NCI-H2196 treated with DMSO at 0.1 percent for 48 hours (cell line): ENCODE results near the gene LGI4.

Source experiments
- DNase-seq: peaks from one replicate; lab custom pipeline; 2025; ENCODE audit not compliant: unreplicated experiment; lab: John Stamatoyannopoulos, UW

Gene LGI4

DNA sequence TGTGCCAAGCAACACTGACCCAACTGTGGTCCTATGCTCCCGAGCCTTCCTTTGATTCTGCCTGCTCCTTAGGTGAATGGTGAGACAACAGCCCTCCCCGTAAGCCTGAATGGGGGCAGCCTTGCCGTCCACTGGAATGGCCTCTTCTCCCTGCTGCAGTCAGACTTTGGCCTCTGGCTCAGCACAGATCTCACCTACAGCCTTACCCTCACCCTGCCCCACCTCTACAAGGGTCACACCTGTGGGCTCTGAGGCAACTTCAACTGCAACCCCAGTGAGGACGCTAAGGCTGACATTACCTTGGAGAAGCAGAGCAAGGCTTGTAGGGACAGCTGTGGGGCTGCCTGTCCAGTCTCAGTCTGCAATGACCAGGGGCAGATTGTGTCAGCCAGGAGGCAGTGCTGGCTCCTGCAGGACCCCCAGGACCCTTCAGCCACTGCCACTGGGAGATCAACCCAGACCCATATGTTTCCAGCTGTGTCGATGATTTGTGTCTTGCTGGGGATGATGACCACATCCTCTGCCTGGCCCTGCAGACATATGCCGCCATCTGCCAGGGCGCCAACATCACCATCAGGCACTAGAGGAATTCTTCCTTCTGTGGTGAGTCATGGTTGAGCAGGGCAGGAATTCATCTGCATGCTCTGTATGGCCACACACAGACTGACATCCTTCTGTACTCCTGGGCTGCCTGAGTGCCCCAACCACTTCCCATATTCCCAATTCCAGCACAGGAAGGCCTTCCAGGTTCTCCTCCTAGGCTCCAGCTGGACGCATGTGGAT lies 46.5 kb downstream of the LGI4 start:
- peak; percentile 6 for DNase-seq

DNA sequence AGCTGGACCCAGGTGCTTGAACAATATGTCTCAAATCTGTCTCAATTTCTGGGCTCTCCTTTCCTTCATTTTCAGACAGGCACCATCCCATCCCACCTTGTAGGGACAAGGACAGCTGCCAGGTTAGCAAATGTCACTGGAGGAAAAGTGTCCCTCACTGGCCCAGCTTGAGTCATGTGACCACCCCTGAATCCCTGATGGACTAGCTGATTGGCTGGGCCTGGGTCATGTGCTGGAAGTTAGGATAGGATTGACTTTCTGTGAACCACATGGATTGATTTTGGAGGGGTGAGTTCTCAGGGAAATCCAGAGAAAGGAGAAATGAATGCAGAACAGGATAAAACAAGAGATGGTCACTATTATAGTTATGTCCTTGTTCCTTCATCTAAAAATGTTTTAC lies 47.5 kb downstream of the LGI4 start:
- DNase-seq: no peak

DNA sequence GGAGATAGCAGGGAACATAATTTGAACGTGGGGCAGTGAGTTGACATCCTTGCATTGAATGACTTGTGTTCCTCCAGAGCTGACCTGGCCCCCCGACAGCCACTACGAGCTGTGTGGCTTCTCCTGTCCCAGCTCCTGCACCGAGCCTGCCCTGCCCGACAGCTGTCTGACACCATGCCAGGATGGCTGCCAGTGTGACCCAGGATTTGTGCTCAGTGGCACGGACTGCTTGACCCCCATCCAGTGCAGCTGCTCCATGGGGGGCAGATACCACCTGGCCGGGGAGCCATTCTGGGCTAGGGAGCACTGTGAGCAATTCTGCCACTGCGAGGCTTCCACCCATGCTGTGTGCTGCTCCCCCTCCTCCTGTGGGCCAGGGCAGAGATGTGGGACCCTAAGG lies 48.4 kb downstream of the LGI4 start:
- no peak for DNase-seq

DNA sequence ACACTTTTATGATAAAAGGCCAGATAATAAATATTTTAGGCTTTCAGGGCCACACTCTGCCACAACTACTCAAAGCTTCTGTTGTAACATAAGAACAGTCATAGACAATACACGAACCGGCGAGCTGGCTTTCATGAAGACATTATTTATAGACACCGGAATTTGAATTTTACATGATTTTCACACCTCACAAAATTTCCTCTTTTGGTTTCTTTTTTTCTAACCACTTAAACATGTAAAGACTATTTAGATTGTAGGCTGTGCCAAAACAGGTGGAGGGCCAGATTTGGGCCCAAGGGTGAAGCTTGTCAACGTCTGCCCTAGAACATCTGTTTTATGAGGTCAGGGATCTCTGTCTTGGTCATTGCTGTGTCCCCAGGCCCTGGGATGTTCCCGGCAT lies 48.9 kb downstream of the LGI4 start:
- no peak for DNase-seq

DNA sequence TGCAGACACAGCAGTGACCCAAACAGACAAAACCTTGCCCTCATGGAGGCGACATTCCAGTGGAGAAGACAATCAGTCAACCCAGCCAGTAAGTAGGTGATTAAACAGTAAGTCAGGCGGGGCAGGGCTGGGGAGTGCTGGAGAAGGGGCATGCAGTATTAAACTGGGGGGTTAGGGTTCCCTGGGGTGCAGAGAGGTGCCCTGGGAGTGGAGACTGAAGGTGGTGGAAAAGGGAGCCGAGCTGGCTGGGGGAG lies 50.4 kb downstream of the LGI4 start:
- no peak for DNase-seq

DNA sequence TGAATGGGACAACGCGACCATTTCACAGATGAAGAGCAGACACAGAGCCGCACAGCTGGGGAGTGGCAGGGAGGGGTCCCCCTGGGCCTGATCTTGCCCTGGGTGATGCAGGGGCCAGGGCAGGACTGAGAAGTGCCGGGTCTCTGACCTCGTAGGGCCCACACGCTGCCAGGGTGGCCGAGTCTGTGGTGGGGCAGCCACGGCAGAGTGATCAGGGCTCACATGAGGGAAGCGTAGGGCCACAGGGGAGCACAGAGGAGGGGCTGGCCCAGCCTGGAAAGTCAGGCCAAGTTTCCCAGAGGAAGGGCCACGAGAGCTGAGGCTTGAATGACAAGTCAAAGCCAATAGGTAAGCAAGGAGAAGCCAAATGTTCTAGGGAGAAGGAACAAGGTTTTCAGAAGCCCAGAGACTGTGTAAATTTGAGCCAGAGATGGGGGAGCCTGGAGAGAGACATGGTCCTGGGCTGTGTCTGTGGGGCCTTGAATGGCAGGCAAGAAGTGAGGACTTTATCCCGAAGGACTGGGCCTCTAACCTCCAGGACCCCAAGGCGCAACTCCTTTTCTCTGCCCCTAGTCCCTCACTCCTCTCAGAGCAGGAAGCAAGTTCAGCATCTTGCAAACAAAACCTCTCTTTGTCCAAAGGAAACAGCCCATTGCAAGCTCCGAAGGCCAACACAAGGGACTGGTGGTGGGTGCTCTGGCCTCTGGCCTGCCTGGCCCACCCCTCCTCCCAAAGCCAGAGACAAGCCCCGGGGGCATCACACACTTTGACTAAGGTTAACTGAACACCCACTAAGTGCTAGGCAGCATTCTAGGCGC lies 51.0 kb downstream of the LGI4 start:
- DNase-seq: no peak

DNA sequence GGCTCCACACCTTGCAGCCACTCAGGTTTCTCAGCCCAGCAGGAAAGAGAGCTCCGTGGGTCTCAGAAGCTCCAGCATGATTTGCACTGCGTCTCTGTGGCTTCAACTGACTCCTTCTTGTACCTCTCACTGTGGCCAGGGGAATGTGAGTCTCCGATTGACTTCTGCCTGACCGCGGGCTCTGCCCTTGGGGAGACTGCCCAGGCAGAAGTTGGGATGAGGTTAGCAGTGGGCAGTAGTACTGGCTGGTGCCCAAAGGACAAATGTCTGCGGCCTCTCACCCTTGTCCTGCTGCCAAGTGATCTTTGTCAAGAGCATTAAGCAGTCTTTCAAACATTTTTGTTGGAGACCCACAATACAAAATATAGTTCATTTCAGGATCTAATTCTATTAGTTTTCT lies 53.7 kb downstream of the LGI4 start:
- no peak for DNase-seq

DNA sequence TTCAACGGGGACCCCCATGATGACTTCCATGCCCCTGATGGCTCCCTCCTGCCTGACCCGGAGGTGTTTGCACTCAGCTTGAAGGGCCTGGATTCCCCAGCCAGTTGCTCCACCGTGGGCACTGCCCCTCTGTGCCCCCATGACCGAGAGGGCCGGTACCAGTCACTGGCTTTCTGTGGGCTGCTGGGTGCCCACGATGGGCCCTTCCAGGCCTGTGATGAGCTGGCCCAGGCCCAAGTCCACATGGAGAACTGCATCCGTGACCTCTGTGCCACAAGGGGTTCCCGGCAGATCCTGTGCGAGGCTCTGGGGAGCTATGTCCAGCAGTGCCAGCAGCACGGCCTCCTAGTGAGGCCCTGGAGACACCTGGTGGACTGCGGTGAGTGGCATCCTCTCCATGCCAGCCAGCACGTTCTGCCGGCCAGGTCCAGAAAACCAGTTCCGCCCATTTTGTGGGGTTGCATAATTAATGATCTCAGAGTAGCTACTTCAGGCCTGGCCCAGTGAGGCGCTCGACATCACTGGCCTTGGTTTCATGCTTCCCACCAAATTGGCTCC lies 54.2 kb downstream of the LGI4 start:
- no peak for DNase-seq

DNA sequence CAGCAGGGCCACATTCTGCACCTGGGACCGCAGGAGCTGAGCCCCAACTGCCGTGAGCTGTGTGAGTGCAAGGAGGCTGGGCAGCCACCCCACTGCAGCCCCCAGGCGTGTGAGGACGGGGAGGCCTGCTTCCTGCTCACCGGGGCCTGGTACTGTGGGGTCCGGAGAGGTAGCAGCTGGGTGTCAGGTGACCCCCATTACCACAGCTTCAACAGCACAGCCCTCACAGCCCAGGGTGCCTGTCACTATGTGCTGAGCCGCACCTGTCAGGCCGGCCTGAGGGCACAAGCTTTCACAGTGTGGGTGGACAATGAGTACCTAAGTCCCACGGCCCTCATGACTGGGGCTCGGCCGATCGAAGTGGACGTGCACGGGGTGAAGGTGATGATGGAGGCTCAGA lies 55.0 kb downstream of the LGI4 start:
- DNase-seq: no peak

DNA sequence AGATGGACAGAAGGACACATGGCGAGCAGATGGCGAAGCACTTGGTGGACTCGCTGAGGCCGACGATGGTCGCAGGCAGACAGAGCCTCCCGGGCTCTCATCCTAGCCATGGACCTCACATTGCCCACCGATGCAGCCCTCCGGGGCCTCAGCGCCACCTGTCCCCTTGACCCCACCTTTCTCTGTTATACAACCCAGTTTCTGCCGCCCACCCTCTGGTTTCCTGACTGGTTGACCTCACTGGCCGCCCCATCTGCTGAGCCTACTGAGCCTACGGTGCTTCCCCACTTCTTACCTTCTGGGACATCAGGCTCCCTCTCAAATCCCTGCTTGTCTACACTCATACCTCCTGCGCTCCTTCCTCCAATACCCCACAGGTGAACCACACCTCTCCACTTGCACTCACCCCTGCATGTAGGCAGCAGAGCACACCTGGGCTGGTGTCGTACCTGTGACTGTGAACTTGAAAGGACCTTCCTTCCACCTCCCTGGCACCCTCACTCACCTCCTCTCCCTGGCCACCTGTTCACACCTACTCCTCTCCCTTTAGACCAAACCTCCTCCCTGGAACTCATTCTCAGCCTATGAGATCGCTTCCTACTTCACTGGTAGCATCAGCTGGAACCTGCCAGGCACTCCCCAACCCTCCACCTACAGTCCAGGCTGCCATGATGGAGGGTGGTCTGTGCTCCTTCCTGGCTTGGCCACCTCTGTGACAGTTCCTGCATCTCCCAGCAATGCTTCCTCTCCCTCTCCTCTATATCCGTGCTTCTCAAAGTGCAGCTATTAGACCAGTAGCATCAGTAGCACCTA lies 57.2 kb downstream of the LGI4 start:
- peak; percentile 15 for DNase-seq

DNA sequence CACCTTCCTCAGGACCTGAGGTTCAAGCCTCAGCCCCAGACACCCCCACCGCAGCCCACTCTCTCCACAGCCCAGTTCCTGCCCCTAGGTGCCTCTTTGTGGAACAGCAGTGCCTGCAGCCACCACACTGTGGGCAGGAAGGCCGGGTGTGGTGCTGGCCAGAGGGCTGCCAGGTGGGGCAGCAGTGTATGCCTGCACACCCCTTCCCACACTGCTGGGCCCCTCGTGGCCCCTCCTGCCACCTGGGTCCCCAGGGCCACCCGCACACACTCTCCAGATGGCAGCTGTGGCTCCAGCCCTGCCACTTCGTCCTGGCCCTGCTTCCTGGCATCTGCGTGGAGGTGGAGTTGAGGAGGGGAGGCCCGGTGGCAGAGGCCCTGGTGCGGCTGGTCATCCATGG lies 58.2 kb downstream of the LGI4 start:
- DNase-seq: no peak

DNA sequence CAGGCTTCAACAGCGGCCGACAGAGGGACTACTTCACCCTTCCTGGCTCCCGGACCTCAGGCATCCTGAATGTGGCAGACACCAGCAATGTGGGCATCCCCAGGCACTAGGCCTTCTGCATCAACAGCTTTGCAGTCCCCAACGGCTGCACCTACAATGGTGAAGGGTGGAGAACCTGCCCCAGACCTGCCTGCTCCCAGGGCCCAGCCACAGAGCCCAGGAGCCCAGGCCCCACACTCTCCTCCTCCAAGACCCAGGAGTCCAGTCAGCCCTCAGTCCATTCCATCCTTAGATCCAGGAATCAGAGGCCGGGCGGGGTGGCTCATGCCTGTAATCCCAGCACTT lies 58.9 kb downstream of the LGI4 start:
- DNase-seq: no peak

DNA sequence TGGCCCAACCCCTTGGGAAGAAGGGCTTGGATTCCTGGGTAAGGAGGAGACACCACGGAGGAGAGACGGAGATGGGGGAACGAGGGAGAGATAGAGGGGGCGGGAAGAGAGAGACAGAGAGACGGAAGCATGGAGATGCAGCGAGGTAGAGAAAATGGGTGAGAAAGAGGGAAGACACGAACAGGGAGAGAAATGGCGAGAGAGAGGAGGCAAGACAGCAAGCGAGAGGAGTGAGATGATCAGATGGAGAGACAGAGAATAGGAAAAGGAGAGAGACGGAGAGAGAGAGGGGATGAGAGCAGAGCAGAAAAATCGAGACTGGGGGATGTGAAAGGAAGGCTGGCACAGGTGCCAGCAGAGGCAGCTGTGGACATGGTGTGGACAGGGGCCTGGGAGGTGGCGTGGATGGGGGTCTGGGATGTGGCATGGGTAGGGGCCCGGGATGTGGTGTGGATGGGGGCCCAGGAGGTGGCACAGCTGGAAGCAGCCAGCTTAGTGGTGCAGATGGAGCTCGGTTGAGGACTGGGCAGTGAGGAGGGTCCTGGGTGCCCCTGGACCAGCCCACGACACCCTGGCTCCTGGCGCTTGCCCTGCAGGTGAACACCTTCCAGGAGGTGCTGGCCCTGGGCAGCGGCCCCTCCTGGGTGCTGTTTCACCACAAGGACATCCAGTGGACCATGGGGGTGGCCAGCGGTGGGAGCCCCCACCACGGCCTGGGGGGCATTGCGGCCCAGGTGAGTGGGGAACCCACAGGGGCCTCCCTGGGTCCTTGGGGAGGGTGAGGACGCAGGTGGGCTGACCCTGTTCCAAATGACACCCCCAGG lies 59.4 kb downstream of the LGI4 start:
- DNase-seq: no peak
